Ishikawa (cell line): ENCODE results near the gene PDK3.
A peak's percentile ranks its signal among the peaks of the same experiment; 100 is the strongest.

ENCODE experiments used
- CEBPB ChIP-seq: IDR thresholded peaks from 2 replicates; pipeline ENCODE4 v1.6.1; 2012
- CREB1 ChIP-seq: IDR thresholded peaks from 2 replicates; pipeline ENCODE4 v1.6.1; 2012; ENCODE audit warnings: low read depth
- EGR1 ChIP-seq: IDR thresholded peaks from 2 replicates; pipeline ENCODE4 v1.6.1; 2012
- EP300 ChIP-seq: IDR thresholded peaks from 2 replicates; pipeline ENCODE4 v1.6.1; 2012; ENCODE audit warnings: borderline replicate concordance
- FOXM1 ChIP-seq: IDR thresholded peaks from 2 replicates; pipeline ENCODE4 v1.6.1; 2012; ENCODE audit warnings: low read depth, borderline replicate concordance
- NFIC ChIP-seq: IDR thresholded peaks from 2 replicates; pipeline ENCODE4 v1.6.1; 2012
- RAD21 ChIP-seq: IDR thresholded peaks from 2 replicates; pipeline ENCODE4 v1.6.1; 2012; ENCODE audit warnings: low read depth
- TAF1 ChIP-seq: IDR thresholded peaks from 2 replicates; pipeline ENCODE4 v1.6.1; 2012; ENCODE audit warnings: low read depth, mild to moderate bottlenecking
- TCF12 ChIP-seq: IDR thresholded peaks from 2 replicates; pipeline ENCODE4 v1.6.1; 2012; ENCODE audit warnings: low read depth
- TEAD4 ChIP-seq: IDR thresholded peaks from 2 replicates; pipeline ENCODE4 v1.6.1; 2012
- YY1 ChIP-seq: IDR thresholded peaks from 2 replicates; pipeline ENCODE4 v1.6.1; 2012; ENCODE audit warnings: low read depth
- ZBTB7A ChIP-seq: IDR thresholded peaks from 2 replicates; pipeline ENCODE4 v1.6.1; 2012; ENCODE audit warnings: low read depth
- TF ChIP-seq, protein P1 (sequence below): IDR thresholded peaks from 2 replicates; pipeline ENCODE4 v1.6.1; 2012
- TF ChIP-seq, protein P2 (sequence below): IDR thresholded peaks from 2 replicates; pipeline ENCODE4 v1.6.1; 2012; ENCODE audit warnings: low read depth, mild to moderate bottlenecking
- TF ChIP-seq, protein P3 (sequence below): IDR thresholded peaks from 2 replicates; pipeline ENCODE4 v1.6.1; 2012

PDK3 gene

DNA sequence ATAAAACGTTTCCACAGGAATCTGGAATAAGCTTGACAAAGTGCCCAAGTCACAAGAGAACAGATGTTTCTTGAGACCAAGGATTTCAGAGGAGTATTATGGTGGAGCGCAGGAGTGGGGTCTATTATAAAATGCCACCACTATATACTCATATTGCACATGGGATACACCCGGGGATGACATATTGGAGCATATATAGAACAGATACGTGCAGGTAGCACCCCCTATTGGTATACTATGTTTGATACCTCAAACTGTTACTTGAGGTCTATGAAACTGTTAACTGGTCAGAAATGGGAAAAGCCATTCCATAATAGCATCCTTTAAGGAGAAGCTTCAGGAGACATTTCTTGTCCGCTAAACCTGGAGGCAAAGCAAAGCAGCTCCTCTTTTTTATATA is 96.0 kb downstream of the PDK3 start:
- TF ChIP-seq CEBPB (no peak), RAD21 (peak; percentile 52)

DNA sequence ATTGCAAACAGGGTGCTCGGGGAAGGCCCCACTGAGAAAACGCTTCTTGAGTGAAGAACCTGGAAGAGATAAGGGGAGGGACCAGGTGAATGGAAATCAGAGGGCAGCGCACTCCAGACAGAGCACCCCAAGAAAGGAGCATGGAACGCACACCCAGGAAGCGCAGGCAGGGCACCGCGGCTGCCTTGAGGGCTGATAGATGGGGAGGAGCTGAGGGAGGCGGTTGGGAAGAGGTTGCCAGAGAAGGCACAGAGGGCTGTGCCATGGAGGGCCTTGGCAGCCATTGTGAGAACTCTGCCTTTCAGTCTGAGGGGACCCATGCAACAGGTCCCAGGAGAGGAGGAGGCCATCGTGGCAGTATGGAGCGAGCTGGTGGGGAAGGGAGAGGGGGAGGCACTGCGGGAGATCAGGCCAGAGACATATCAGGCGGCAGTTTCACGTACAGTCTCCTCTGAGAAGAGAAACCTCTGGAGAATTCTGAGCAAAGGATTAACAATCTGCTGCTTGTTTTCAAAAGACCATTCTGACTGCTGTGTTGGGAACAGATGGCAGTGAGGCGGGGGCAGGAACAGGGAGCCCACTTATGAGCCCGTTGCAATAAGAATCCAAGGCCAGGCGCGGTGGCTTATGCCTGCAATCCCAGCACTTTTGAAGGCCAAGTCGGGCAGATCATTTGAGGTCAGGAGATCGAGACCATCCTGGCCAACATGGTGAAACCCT is 98.4 kb downstream of the PDK3 start:
- TF ChIP-seq RAD21 (no peak), TCF12 (no peak), ZBTB7A (no peak), NFIC (no peak)
- TF ChIP-seq, protein P1, sequence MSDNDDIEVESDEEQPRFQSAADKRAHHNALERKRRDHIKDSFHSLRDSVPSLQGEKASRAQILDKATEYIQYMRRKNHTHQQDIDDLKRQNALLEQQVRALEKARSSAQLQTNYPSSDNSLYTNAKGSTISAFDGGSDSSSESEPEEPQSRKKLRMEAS: no peak

DNA sequence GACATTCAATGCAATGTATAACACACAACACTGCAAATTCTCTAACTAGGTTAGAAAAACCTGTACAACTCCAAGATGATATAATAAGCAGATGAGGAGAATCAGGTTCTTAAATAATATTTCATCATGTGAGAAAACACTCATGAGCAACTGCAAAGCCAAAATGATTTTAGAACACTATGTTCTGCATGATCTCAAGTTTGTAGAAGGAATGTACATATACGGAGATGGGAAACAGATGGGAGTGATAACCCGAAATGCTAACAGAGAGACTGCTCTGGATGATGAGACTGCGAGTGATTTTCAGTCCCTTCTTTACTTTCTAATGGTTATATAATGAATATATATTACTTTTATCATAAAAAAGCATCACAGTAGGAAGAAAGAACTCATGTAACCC is 101.2 kb downstream of the PDK3 start:
- TF ChIP-seq RAD21: no peak
- TF ChIP-seq EGR1: no peak
- TF ChIP-seq, protein P2, sequence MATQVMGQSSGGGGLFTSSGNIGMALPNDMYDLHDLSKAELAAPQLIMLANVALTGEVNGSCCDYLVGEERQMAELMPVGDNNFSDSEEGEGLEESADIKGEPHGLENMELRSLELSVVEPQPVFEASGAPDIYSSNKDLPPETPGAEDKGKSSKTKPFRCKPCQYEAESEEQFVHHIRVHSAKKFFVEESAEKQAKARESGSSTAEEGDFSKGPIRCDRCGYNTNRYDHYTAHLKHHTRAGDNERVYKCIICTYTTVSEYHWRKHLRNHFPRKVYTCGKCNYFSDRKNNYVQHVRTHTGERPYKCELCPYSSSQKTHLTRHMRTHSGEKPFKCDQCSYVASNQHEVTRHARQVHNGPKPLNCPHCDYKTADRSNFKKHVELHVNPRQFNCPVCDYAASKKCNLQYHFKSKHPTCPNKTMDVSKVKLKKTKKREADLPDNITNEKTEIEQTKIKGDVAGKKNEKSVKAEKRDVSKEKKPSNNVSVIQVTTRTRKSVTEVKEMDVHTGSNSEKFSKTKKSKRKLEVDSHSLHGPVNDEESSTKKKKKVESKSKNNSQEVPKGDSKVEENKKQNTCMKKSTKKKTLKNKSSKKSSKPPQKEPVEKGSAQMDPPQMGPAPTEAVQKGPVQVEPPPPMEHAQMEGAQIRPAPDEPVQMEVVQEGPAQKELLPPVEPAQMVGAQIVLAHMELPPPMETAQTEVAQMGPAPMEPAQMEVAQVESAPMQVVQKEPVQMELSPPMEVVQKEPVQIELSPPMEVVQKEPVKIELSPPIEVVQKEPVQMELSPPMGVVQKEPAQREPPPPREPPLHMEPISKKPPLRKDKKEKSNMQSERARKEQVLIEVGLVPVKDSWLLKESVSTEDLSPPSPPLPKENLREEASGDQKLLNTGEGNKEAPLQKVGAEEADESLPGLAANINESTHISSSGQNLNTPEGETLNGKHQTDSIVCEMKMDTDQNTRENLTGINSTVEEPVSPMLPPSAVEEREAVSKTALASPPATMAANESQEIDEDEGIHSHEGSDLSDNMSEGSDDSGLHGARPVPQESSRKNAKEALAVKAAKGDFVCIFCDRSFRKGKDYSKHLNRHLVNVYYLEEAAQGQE: no peak
- TF ChIP-seq CREB1: no peak
- TF ChIP-seq TEAD4: no peak
- TF ChIP-seq CEBPB: no peak
- TF ChIP-seq NFIC: no peak
- no peak for TF ChIP-seq ZBTB7A
- no peak for TF ChIP-seq EP300
- TF ChIP-seq, protein P1: no peak
- no peak for TF ChIP-seq FOXM1
- TF ChIP-seq TCF12: no peak
- TF ChIP-seq, protein P3, sequence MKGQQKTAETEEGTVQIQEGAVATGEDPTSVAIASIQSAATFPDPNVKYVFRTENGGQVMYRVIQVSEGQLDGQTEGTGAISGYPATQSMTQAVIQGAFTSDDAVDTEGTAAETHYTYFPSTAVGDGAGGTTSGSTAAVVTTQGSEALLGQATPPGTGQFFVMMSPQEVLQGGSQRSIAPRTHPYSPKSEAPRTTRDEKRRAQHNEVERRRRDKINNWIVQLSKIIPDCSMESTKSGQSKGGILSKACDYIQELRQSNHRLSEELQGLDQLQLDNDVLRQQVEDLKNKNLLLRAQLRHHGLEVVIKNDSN: no peak
- no peak for TF ChIP-seq YY1
- no peak for TF ChIP-seq TAF1

DNA sequence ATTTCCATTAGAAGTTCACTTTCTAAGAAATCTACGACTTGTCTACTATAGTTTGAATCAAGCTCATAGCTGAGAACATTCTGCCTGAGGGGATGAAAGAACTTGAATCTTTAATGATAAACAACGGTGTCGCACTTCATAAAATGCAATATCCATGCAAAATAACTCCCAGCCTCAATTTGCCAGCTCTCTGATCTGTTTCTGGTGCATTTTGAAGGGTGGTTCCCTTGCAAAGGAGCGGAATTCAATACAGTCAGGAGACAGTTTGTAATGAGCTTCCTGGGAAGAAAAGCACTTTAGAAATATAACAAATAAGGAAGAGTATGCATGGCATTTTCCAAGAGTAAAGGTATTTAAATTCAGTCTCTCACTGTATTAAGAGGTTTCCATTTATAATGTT is 102.1 kb downstream of the PDK3 start:
- TF ChIP-seq, protein P2: no peak
- TF ChIP-seq CEBPB: no peak
- TF ChIP-seq, protein P1: no peak
- TF ChIP-seq EP300: no peak
- no peak for TF ChIP-seq TCF12
- no peak for TF ChIP-seq EGR1
- no peak for TF ChIP-seq TEAD4
- TF ChIP-seq RAD21: no peak
- TF ChIP-seq NFIC: no peak
- TF ChIP-seq ZBTB7A: no peak
- no peak for TF ChIP-seq TAF1
- TF ChIP-seq, protein P3: no peak
- no peak for TF ChIP-seq CREB1
- no peak for TF ChIP-seq YY1
- no peak for TF ChIP-seq FOXM1

DNA sequence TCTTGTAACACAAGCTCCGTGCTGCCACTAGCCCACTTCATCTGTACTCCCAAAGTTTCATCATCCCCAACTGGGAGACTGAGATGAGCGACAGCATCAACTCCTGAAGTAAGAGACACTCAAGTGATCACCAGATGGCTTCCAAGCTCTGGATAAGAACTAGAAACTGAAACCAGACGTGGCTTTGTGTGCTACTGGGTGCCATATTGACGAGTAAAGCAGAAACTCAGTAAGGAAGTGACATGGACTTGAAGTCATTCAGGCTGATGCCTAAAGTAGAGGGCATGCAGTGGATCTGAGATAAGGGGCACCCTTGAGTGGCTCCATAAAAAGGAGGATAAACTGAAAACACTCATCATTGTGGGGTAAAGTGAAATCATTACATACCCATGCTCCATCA is 109.7 kb downstream of the PDK3 start:
- no peak for TF ChIP-seq NFIC
- no peak for TF ChIP-seq TEAD4
- TF ChIP-seq, protein P3: no peak
- TF ChIP-seq TAF1: no peak
- TF ChIP-seq, protein P2: no peak
- no peak for TF ChIP-seq ZBTB7A
- TF ChIP-seq YY1: no peak
- TF ChIP-seq, protein P1: no peak
- no peak for TF ChIP-seq CREB1
- TF ChIP-seq TCF12: no peak
- no peak for TF ChIP-seq EP300
- TF ChIP-seq EGR1: no peak
- TF ChIP-seq FOXM1: no peak
- TF ChIP-seq RAD21: no peak
- no peak for TF ChIP-seq CEBPB
